NCI-H2196 (cell line): ENCODE data around the gene TECR.

Experiments used
- DNase-seq: peaks from one replicate; lab custom pipeline; 2025; ENCODE audit not compliant: unreplicated experiment; lab: John Stamatoyannopoulos, UW

Gene TECR

GRCh38 chr19:14507704-14508542 is 21.5 kb upstream of the TECR start:
- no peak for DNase-seq

DNA sequence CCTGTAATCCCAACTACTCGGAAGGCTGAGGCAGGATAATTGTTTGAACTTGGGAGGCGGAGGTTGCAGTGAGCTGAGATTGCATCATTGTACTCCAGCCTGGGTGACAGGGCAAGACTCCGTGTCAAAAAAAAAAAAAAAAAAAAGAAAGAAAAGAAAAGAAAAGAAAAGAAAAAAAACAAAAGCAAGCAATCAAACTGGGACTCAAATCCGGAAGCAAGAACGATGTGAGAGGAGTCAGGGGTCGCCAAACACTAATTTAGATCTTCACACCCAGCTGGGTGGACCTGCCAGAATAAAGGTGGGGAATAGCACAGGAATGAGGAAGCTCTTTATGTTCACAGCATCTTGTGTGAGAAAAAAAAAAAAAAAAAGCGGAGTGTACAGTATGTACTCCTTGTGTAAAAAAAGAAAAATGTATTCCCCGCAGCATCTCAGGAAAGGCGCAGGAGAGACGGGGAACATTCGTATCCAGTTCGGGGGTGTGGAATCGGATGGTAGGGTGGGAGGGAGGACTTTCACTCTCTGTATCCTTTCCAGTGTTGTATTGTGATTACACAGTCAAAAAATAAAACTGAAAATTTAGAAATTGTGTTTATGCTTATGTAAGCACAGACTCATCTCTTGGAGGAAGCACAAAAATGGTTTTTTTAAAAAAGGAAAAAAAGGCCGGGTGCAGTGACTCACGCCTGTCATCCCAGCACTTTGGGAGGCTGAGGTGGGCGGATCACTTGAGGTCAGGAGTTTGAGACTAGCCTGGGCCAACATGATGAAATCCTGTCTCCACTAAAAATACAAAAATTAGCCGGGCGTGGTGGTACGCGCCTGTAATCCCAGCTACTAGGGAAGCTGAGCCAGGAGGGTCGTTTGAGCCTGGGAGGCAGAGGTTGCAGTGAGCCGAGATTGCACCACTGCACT is 18.8 kb upstream of the TECR start:
- no peak for DNase-seq

DNA sequence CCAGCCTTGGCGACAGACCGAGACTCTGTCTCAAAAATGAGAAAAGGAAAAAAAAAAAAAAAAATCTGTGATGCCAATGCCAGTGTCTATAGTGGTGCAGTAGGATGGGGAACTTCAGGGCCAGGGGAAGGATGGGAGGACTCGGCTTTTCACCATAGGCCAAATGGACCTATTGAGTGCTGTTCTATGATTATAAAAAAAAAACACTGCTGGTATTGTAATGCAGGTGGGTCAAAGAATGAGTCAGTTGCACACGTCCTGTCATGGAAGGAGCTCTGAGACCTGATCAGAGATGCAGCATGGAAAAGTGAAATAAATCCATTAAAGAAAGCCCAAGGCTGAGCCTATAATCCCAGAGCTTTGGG is 18.2 kb upstream of the TECR start:
- DNase-seq: no peak

GRCh38 chr19:14512406-14512961 is 16.9 kb upstream of the TECR start:
- DNase-seq: no peak

DNA sequence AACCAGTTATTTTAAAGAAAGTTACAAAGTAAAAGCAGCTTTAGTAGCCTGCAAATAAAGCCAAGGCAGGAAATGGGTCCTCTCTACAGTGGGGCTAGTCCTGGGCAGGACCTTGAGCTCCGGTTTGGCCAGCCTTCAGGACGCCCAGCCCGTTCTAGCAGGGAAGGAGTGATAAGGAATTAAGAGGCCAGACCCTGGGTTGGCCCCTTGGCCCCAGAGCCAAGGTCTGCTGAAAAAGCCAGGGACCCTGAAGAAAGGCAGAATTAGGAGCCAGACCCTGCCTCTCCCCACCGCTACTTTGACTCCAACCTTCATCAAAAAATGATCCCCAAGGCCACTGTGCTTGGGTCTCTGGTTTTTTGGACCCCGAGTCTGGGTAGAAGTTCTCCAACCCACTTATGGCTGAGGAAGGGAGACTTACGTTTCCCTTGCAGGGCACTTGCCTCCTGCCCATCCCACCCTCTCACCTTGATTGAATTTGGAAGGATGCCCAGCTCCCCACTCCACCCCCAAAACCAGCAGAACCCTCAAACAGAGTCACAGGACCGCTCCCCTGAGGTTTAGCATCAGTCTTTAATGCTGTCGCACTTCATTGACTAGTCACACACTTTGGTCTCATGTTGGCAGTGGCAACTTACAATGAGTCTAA is 15.1 kb upstream of the TECR start:
- no peak for DNase-seq

- DNase-seq: no peak
Observed at GRCh38 chr19:14515501-14516047, 13.8 kb upstream of the TECR start.

DNA sequence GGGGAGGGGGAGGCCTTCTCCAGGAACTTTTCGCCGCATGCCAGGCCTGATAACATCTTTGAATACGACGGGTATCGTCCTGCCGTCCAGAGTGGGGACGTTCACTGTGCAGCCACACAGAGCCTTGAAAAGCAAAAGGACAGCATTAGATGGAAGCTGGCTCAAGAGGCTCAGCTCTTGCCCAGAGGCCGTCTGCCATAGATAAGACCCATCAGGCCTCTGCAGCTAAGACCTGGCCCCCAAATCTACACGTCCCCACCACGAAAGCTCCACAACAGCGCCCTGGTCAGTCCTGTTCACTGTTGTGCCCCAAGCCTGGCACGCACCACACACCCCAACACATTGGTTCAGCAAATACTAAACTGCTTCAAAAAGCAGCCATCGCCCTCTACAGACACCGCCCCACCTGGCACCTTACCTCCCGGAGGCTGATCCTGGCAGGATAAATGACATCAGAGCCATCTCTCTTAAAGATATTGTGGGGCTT is 13.3 kb upstream of the TECR start:
- DNase-seq: no peak

DNA sequence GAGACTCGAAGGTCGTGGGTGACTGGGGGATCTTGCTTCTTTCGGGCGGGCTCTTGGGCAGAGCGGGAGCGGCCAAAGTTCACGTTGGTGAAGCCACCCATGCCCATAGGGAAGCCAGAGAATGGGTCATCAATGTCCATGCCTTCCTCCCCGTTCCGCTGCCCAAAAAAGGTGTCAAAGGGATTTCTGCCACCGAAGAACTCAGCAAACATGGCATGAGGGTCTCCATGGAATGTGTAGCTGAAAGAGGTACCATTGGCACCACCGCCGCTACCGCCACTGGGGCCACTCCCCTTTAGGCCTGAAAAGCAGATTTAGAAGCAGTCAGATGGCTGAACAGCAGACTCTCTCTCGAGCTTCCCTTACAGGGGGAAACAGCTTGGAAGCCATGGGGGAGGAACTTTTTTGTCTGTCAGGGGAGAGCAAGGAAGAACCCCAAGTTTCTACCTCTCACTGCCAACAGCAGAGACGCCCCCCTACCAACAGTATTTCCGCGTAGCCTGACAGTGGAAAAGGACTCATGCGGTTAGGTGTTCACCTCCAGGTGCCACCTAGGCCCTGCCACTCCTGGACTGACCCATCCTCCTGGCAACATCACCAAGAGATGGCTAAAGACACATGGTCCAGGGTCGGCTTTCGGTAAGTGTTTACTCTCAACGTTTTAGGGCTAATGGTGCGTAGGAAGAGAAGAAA is 12.5 kb upstream of the TECR start:
- DNase-seq: no peak

DNA sequence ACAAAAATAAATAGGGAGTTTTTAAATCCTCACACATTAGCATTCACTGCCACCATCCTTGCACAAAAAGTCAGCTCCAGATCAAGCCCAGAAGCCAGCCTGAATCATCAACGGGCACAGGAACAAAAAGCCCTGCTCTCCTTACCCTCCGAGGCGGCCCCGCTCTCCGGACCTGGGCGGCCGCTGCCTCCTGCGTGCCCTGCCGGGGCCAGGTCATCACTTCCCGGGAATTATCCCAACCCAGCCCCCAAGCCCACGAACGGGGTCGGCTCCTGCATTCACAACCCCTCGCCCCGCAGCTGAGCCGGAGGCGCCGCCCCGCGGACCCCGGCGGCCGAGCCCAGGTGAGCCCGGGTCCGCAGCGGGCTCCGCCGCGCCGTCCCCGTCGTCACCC is 12.0 kb upstream of the TECR start:
- no peak for DNase-seq

DNA sequence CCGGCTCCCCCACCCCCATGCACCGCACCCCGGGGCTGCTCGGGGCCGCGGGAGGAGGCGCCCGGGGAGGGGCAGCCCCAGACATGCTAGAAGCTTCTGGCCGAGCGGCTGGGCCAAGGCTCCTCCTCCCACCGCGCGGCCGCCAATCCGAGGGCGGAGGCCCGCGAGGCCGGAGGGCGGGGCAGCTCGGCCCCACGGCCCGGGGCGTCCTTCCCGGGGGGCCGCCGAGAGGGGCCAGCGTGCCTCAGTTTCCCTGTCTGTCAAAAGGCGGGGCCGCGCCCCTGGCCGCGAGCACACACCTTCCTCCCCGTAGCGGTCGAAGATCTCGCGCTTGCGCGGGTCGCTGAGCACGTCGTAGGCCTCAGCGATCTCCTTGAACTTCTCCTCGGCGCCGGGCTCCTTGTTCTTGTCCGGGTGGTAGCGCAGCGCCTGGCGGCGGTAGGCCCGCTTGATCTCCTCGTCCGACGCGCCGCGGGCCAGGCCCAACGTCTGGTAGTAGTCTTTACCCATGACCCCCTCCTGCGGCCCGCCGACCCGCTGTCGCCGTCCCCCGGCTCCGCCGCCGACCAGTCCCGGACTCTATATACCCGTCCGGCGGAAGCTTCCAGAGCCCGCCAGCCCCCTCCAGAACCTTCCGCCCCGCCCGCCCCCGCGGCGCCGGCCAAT is 11.4 kb upstream of the TECR start, which contains the start of gene DNAJB1:
TSS of gene DNAJB1 (minus strand) at position 558 of the 666 bp plus-strand sequence. CDS start at position 510, 48 bp downstream.
- DNase-seq: peak; percentile 65

DNA sequence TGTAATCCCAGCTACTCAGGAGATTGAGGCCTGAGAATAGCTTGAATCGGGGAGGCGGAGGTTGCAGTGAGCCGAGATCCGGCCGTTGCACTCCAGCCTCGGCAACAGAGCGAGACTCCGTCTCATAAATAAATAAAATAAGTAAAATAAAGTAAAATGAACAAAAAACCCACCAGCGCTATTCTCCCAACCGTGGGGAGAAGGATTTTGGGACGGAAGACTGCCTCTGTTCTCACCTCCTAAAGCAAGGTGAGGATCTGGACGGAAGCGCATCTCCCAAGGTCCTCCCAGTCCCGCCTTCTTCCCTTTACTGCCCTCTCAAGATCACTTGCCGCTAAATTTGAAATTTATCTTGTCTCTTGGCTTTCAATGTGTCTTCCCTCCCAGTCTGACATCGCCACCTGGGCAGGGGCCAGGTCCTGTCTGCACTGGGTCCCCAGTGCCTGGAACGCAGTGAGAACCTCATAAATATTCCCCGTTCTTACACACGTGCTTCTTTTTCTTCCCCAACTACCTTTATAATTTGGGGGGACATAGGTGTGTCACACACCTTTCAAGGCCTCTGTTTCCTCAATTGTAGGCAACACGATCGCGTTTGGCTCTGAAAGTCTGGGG is 10.0 kb upstream of the TECR start:
- no peak for DNase-seq

- peak; percentile 71 for DNase-seq
Observed at GRCh38 chr19:14519860-14520407, 9.5 kb upstream of the TECR start.

DNA sequence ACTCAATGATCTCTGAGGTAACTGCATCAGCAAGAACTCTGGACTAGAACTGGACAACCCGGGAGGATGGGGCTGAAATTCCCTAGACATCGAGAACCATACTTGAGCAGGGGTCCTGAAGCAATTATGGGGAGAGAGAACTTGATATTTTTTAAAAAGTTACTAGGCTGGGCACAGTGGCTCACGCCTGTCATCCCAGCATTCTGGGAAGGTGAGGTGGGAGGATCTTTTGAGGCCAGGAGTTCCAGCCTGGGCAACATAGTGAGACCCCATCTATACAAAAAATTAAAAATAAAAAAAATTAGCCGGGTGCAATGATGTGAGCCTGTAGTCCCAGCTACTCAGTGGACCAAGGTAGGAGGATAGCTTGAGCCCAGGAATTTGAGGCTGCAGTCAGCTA is 8.9 kb upstream of the TECR start:
- no peak for DNase-seq

DNA sequence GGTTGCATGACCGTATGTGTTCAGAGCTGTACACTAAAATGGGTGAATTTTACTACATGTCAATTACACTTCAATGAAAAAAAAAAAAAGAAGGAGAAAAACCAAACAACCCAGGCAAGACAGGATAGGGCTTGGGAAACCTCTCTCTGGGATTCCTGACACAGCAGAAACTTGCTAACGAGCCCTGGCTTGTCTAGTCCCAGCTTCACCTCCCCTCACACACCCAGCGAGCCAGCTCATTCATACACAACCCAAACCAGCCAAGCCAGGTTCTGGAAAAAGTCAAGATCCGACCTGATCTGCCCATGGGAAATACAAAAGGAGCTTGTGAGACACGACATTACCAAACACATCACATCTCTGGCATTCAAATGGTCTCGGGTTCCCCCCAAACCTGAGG is 3.7 kb upstream of the TECR start:
- no peak for DNase-seq

DNA sequence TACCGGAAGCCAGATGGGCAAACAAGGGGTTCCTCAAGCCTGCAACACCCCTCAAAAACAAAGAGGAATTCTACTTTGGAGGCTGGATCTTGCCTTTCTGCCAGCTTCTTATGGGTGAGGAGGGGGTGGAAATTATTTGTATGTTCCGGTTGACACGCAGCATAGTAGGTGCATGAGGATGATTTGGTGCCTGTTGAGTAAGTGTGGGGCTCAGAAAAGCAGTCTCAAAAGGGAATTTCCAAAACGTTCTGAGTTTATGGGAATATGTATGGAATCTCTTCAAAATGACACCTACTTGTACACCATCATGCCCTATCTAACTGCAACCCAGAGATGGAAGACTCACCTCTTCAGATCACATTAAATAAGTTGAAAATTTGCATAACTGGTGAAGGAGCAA is 3.0 kb upstream of the TECR start:
- no peak for DNase-seq

DNA sequence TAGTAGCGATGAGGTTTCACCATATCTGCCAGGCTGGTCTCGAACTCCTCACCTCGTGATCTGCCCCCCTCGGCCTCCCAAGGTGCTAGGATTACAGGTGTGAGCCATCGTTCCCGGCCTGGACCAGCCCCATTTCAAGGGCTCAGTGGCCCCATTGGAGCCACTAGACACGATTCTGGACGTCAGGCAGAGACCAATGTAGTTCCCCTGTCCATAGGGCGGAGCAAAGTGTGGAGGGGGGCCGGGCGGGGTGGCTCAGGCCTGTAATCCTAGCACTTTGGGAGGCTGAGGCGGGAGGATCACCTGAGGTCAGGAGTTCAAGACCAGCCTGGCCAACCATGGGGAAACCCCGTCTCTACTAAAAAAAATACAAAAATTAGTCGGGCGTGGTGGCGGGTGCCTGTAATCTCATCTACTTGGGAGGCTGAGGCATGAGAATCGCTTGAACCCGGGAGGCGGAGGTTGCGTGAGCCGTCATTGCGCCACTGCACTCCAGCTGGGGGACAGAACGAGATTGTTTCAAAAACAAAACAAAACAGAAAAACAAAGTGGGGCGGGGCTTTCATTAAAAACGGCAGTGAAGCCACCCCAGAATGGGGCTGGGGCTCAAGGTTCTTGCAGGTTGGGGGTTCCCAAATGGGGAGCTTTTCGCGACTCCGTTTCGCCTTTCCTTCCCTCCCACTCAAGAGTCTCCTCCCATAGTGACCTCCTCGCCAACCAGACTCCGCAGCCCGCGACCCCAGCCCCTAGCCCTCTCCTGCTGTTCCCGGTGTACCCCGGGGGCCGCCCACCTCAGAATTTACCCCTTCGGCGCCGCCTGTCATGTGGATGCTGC is 758 bp upstream of the TECR start:
- DNase-seq: no peak

- DNase-seq: no peak
Observed at GRCh38 chr19:14530005-14530348, 583 bp downstream of the TECR start.

- no peak for DNase-seq
Observed at GRCh38 chr19:14530506-14530905, 1.1 kb downstream of the TECR start.
